K562 (cell line): ENCODE measurements around the gene SH2D4B. TPM values are rescaled to one million over a fixed set of nuclear protein-coding genes. Genes with fewer than 3 reads are reported as not detected.

ENCODE experiments used
- ATAC-seq: fragments of 200-7000 bp; cut with Tn5 transposase; 3 replicates; pipeline ENCODE4 v1.9.1; 2020; ENCODE audit warnings: moderate library complexity
- BruUV-seq: library from RNA; stranded (reverse); fragments of 400-500 nt; replicated peaks from 2 replicates; lab custom pipeline; 2021; lab: Mats Ljungman, UMichigan
- CTCF ChIA-PET: fragments of 300-600 bp; formaldehyde crosslinking; extraction: SDS; loops from one replicate; lab custom pipeline; 2021; ENCODE audit warnings: low intra/inter-chr PET ratio; lab: Yijun Ruan, JAX
- POLR2A ChIA-PET: fragments of 300-600, 350-650 bp; sonication (Branson Sonifier 250); formaldehyde crosslinking; extraction: SDS; loops from one replicate; lab custom pipeline; 2021; ENCODE audit warnings: antibody characterized with exemption, inconsistent platforms; lab: Yijun Ruan, JAX
- DNase-seq, 4 experiments: peaks; one replicate each; pipeline versions ENCODE4 v3.0.0 to v3.0.0-alpha.2; 2011 to 2018; ENCODE audit warnings: low spot score in 3 of 4, mixed read lengths in 3 of 4; ENCODE audit errors: extremely low read depth in 1 of 4
- FAIRE-seq: peaks from 2 replicates; lab custom pipeline; 2011; peaks lifted over from hg19 to GRCh38; lab: Jason Lieb, UNC
- H2AFZ ChIP-seq: 2 replicates; pipeline ENCODE4 v1.6.0; 2011; ENCODE audit warnings: low read depth, low read length, control low read depth, inconsistent platforms
- H3K27ac ChIP-seq: fragments of 200-600 bp; 3 replicates; pipeline ENCODE4 v1.8.0; 2011; ENCODE audit warnings: low read depth, mild to moderate bottlenecking, control low read depth, inconsistent platforms, low read length, moderate library complexity, mixed read lengths; ENCODE audit errors: extremely low read depth
- H3K27me3 ChIP-seq, 2 experiments: fragments of 300-600 bp in 1 of 2; 2 replicates in 1 of 2; 3 replicates in 1 of 2; pipeline versions ENCODE4 v1.6.0 to v1.8.0; 2011; ENCODE audit warnings: inconsistent platforms in 2 of 2, low read length in 2 of 2, mild to moderate bottlenecking in 1 of 2, mixed read lengths in 1 of 2, moderate library complexity in 1 of 2; ENCODE audit not compliant: control insufficient read depth in 2 of 2, insufficient read depth in 2 of 2
- H3K36me3 ChIP-seq: fragments of 300-600 bp; 3 replicates; pipeline ENCODE4 v1.8.0; 2011; ENCODE audit warnings: mild to moderate bottlenecking, low read length, inconsistent platforms; ENCODE audit not compliant: control insufficient read depth, insufficient read depth
- H3K4me1 ChIP-seq, 2 experiments: fragments of 200-600 bp in 1 of 2; replicated peaks in 1 of 2; 2 replicates in 1 of 2; 3 replicates in 1 of 2; pipeline versions ENCODE4 v1.5.1 to v1.8.0; 2011; ENCODE audit warnings: inconsistent platforms in 2 of 2, low read length in 2 of 2, mild to moderate bottlenecking in 1 of 2, mixed read lengths in 1 of 2, moderate library complexity in 1 of 2; ENCODE audit not compliant: control insufficient read depth in 2 of 2, insufficient read depth in 2 of 2
- H3K4me2 ChIP-seq: 2 replicates; pipeline ENCODE4 v1.6.1; 2011; ENCODE audit warnings: low read length, control low read depth, inconsistent platforms, mixed read lengths; ENCODE audit not compliant: insufficient read depth
- H3K4me3 ChIP-seq: fragments of 200-600 bp; sonication (generic), shearing (Covaris generic); 2 replicates; pipeline ENCODE4 v1.5.1; 2016; ENCODE audit warnings: control low read depth, inconsistent platforms
- H3K79me2 ChIP-seq: fragments of 200-600 bp; 3 replicates; pipeline ENCODE4 v1.8.0; 2011; ENCODE audit warnings: low read length, inconsistent platforms; ENCODE audit not compliant: control insufficient read depth, insufficient read depth
- H3K9ac ChIP-seq, 2 experiments: 2 replicates each; pipeline versions ENCODE4 v1.6.0 to v1.6.1; 2011; ENCODE audit warnings: low read depth in 2 of 2, low read length in 2 of 2, control low read depth in 1 of 2, inconsistent platforms in 1 of 2, mild to moderate bottlenecking in 1 of 2, mixed read lengths in 1 of 2; ENCODE audit not compliant: insufficient read depth in 1 of 2
- H3K9me1 ChIP-seq: one replicate; pipeline ENCODE4 v1.6.0; 2011; ENCODE audit warnings: inconsistent platforms, mild to moderate bottlenecking, low read length, moderate library complexity; ENCODE audit not compliant: control insufficient read depth, insufficient read depth
- H3K9me3 ChIP-seq: replicated peaks from 2 replicates; pipeline ENCODE4 v1.5.1; 2011; ENCODE audit warnings: low read depth, low read length, inconsistent platforms; ENCODE audit not compliant: control insufficient read depth, insufficient read depth
- H4K20me1 ChIP-seq: replicated peaks from 2 replicates; pipeline ENCODE4 v1.6.1; 2011; ENCODE audit warnings: low read length, inconsistent platforms, mixed read lengths; ENCODE audit not compliant: control insufficient read depth, insufficient read depth
- CAMTA2 ChIP-seq: fragments of 250-450 bp; sonication (Bioruptor Pico); conservative IDR thresholded peaks from 2 replicates; pipeline ENCODE4 v1.5.1; 2022
- KDM2B ChIP-seq: fragments of 250-450 bp; sonication (Bioruptor Pico); IDR thresholded peaks from 2 replicates; pipeline ENCODE4 v1.8.0; 2021; ENCODE audit warnings: mild to moderate bottlenecking, moderate library complexity
- KLF16 ChIP-seq: IDR thresholded peaks from 2 replicates; pipeline ENCODE4 v1.6.1; 2016; ENCODE audit warnings: antibody characterized with exemption
- WGBS: fragments of 100-300 bp; shearing (Covaris generic); methylation state at CpG from one replicate; pipeline ENCODE4 v1.1.6; 2016; ENCODE audit warnings: low coverage, mixed read lengths; ENCODE audit not compliant: insufficient coverage; ENCODE audit errors: missing lambda C conversion rate; 5-methylcytosine and 5-hydroxymethylcytosine counted together
- in situ Hi-C: fragments of 300-500 bp; cut with MboI; formaldehyde crosslinking; loops from 4 replicates; pipeline ENCODE4 v1.15.0; 2018; ENCODE audit warnings: inconsistent platforms, mixed read lengths
- intact Hi-C: fragments of 100-400 bp; cut with micrococcal nuclease; formaldehyde crosslinking; loops from 2 replicates; pipeline ENCODE4 v1.14.2; 2022
- polyA plus RNA-seq, 8 experiments: library from polyadenylated mRNA; depleted of rRNA in 4 of 8; stranded (reverse) in 5 of 8; unstranded in 3 of 8; fragments of >200 nt; fragmentation: Nextera tagmentation in 2 of 8; fragmentation: Illumina TruSeq in 1 of 8; extraction: Ambion mirVana in 2 of 8; extraction: Trizol in 1 of 8; gene quantifications; 2 replicates each; pipeline versions ENCODE4 v1.2.1 to v1.2.3, GENCODE V29; 2011 to 2014; ENCODE audit warnings: inconsistent platforms in 1 of 8, missing spikeins in 1 of 8
- total RNA-seq, 7 experiments: library from RNA; depleted of rRNA in 6 of 7; stranded (reverse); fragments of >200 nt in 6 of 7; fragmentation: Illumina TruSeq in 2 of 7; extraction: Trizol in 2 of 7; gene quantifications; 2 replicates each; pipeline versions ENCODE4 v1.2.1 to v1.2.3, GENCODE V29; 2011 to 2021; ENCODE audit warnings: low replicate concordance in 1 of 7
- TF ChIP-seq, protein P1 (sequence below), 2 experiments: fragments of 450-650 bp; formaldehyde crosslinking in 1 of 2; IDR thresholded peaks; 2 replicates each; pipeline versions ENCODE4 v1.4.0 to v1.6.1; 2014 to 2020; ENCODE audit warnings: mild to moderate bottlenecking in 2 of 2, borderline replicate concordance in 1 of 2, low read depth in 1 of 2

Gene SH2D4B
- total and polyA plus RNA-seq, 9 of the 15 experiments (the other 6 are each of a cell fraction or from before 2014, with no cell fraction given): 0.03 to 0.14 (median 0.04) TPM; not detected in 4

DNA sequence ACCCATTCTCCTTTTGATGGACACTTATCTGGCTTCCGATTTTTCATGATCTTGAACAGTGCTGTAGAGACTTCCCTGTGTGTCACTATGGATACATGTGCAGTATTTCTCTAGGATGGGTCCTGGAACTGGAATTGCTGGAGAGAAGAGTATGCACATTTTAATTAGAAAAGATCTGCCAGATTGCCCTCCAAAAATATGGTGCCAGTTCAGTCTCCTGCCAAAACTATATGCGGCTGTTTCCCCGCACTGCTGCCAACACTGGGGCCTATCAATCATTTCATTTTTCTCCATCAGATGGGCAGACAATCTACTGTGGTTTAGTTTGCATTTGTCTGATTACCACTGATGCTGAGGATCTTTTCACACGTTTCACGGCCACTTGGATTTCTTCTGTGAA, 105.0 kb downstream of the SH2D4B start:
- in situ Hi-C loops: no loop called here
- intact Hi-C loops: no loop called here
- POLR2A ChIA-PET: no interaction called here

More for the DNA sequence above, 105.0 kb downstream of the SH2D4B start:
- Histone ChIP-seq H3K79me2 (no peaks in the 10 kb centered on the region), H2AFZ (no peak overlapping the region), H3K9me1 (no peaks in the 10 kb centered on the region), H3K27ac (no peak overlapping the region), H3K9ac (no peak overlapping the region), H3K9me3 (no peaks in the 10 kb centered on the region), H3K27me3 (peaks cover 11 to 14% of the 10 kb centered on the region in 2 experiments; a peak in 4 of 5 replicates), H3K4me3 (no peak overlapping the region), H3K4me2 (no peak overlapping the region), H4K20me1 (no peaks in the 10 kb centered on the region), H3K36me3 (no peaks in the 10 kb centered on the region), H3K4me1 (no peaks in the 10 kb centered on the region)
- FAIRE-seq (no peak), ATAC-seq (no peak), DNase-seq (no peak)
- TF ChIP-seq, protein P1, sequence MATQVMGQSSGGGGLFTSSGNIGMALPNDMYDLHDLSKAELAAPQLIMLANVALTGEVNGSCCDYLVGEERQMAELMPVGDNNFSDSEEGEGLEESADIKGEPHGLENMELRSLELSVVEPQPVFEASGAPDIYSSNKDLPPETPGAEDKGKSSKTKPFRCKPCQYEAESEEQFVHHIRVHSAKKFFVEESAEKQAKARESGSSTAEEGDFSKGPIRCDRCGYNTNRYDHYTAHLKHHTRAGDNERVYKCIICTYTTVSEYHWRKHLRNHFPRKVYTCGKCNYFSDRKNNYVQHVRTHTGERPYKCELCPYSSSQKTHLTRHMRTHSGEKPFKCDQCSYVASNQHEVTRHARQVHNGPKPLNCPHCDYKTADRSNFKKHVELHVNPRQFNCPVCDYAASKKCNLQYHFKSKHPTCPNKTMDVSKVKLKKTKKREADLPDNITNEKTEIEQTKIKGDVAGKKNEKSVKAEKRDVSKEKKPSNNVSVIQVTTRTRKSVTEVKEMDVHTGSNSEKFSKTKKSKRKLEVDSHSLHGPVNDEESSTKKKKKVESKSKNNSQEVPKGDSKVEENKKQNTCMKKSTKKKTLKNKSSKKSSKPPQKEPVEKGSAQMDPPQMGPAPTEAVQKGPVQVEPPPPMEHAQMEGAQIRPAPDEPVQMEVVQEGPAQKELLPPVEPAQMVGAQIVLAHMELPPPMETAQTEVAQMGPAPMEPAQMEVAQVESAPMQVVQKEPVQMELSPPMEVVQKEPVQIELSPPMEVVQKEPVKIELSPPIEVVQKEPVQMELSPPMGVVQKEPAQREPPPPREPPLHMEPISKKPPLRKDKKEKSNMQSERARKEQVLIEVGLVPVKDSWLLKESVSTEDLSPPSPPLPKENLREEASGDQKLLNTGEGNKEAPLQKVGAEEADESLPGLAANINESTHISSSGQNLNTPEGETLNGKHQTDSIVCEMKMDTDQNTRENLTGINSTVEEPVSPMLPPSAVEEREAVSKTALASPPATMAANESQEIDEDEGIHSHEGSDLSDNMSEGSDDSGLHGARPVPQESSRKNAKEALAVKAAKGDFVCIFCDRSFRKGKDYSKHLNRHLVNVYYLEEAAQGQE (IDR thresholded peaks at IDR 0.05; ENCODE audit: borderline replicate concordance): no peak
- TF ChIP-seq, protein P1 (CRISPR knock-in tag; IDR thresholded peaks at IDR 0.05; ENCODE audit: low read depth): no peak
- TF ChIP-seq KDM2B (CRISPR knock-in tag) (no peak), CAMTA2 (CRISPR knock-in tag) (no peak), KLF16 (no peak)
- no TSS peak for BruUV-seq
- 0% methylated on average over 5 of the region's 5 CpGs for WGBS
- CTCF ChIA-PET: interaction anchor here (0.7 kb wide), 1 partner anchor 451 kb away, joined by 3 read pairs; no protein-coding TSS in a partner anchor
